NB4 (cell line): ENCODE results near the gene FOXL1.

ENCODE experiments used
- CTCF ChIP-seq: IDR thresholded peaks from one replicate; pipeline ENCODE4 v1.5.1; 2012; ENCODE audit warnings: low read depth, low read length
- MAX ChIP-seq: IDR thresholded peaks from 2 replicates; pipeline ENCODE4 v1.6.1; 2011; ENCODE audit warnings: low read depth, low read length
- POLR2A ChIP-seq: IDR thresholded peaks from 2 replicates; pipeline ENCODE4 v1.6.1; 2011; ENCODE audit warnings: mild to moderate bottlenecking; ENCODE audit not compliant: insufficient read length; ENCODE audit errors: extremely low read depth

- TF ChIP-seq CTCF (no peak), POLR2A (no peak), MAX (no peak)
These were observed 37.5 kb upstream of the FOXL1 start for GRCh38 chr16:86540894-86541293.
